ENCODE data around the gene SPRED3. TPM values are rescaled to one million over a fixed set of nuclear protein-coding genes. Genes with fewer than 3 reads are reported as not detected.

SPRED3 gene
- total and polyA plus RNA-seq, 2 donors (not counting 1 experiment from before 2014, with no cell fraction given) = 1.1 to 1.7 TPM

DNA sequence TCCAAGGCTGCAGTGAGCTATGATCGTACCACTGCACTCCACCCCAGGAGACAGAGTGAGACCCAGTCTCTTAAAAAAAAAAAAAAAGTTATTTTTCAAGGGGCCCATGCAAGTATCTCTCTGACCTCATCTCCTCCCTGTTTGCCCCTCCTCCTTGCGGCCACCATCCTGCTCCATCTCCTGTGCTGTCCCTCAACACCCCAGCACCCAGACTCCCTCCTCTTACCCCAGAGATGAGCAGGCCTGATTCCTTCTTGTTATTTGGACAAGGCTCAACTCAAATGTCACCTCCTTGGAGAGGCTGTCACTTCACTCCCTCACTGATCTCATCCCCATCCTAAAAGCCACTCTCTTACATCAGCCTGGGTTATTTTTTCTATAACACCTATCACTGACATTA is 49.4 kb downstream of the SPRED3 start:
- H3K27me3 ChIP-seq (replicated peaks in 1 of 4; ENCODE audit: control extremely low read depth in 1 of 4, control insufficient read depth in 3 of 4, insufficient read depth in 4 of 4, low read length in 3 of 4) = peaks cover 0 to 18% (median 7%) of the 10 kb centered on the region in 4 experiments
- no peak overlapping the region for H3K4me2 ChIP-seq (replicated peaks; ENCODE audit: low read depth, low read length, poor library complexity, severe bottlenecking)
- DNase-seq = no peak
- no peaks in the 10 kb centered on the region for H3K36me3 ChIP-seq (replicated peaks in 1 of 2; ENCODE audit: control extremely low read depth in 1 of 2, control insufficient read depth in 1 of 2, extremely low read depth in 1 of 2, insufficient read depth in 2 of 2, low read length in 1 of 2)
- no peak overlapping the region for H2AFZ ChIP-seq (ENCODE audit: insufficient read depth, low read depth, low read length, poor library complexity, severe bottlenecking)
- ChIA-PET POLR2A (no interaction called here), CTCF (no interaction called here)
- H3K4me3 ChIP-seq (ENCODE audit: control extremely low read depth in 1 of 5, extremely low read depth in 1 of 5, insufficient read depth in 1 of 5, low read depth in 2 of 5, low read length in 4 of 5) = no peak overlapping the region
- H3K27ac ChIP-seq (ENCODE audit: low read length in 2 of 2) = no peak overlapping the region
- Mint-ChIP-seq H3K27me3 (peaks cover 22% of the 10 kb centered on the region), H3K27ac (no peak overlapping the region), H3K4me3 (no peak overlapping the region), H3K4me1 (peaks cover 13% of the 10 kb centered on the region), H3K9me3 (ENCODE audit: insufficient read depth) (no peaks in the 10 kb centered on the region)
- no peak for ATAC-seq (ENCODE audit: low read depth)
- peaks cover 0 to 3% (median 0%) of the 10 kb centered on the region in 3 donors for H3K9me3 ChIP-seq (ENCODE audit: control extremely low read depth in 1 of 3, control insufficient read depth in 2 of 3, insufficient read depth in 1 of 3, low read length in 2 of 3)
- peaks cover 4 to 5% of the 10 kb centered on the region in 2 donors for H3K4me1 ChIP-seq (ENCODE audit: control insufficient read depth in 2 of 2, insufficient read depth in 2 of 2, low read length in 2 of 2)
- no peak for TF ChIP-seq EZH2 (IDR thresholded peaks at IDR 0.05; ENCODE audit: borderline replicate concordance, insufficient read depth, low read depth, low read length, poor library complexity, severe bottlenecking)
- TF ChIP-seq, protein P1, sequence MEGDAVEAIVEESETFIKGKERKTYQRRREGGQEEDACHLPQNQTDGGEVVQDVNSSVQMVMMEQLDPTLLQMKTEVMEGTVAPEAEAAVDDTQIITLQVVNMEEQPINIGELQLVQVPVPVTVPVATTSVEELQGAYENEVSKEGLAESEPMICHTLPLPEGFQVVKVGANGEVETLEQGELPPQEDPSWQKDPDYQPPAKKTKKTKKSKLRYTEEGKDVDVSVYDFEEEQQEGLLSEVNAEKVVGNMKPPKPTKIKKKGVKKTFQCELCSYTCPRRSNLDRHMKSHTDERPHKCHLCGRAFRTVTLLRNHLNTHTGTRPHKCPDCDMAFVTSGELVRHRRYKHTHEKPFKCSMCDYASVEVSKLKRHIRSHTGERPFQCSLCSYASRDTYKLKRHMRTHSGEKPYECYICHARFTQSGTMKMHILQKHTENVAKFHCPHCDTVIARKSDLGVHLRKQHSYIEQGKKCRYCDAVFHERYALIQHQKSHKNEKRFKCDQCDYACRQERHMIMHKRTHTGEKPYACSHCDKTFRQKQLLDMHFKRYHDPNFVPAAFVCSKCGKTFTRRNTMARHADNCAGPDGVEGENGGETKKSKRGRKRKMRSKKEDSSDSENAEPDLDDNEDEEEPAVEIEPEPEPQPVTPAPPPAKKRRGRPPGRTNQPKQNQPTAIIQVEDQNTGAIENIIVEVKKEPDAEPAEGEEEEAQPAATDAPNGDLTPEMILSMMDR (IDR thresholded peaks at IDR 0.05) = no peak
- no peaks in the 10 kb centered on the region for H3K79me2 ChIP-seq (ENCODE audit: control insufficient read depth, insufficient read depth, low read length)
- WGBS (ENCODE audit: insufficient coverage) = 95% methylated on average over 1 of the region's 2 CpGs
- H4K20me1 ChIP-seq (ENCODE audit: control insufficient read depth, insufficient read depth, low read length, poor library complexity, severe bottlenecking) = no peaks in the 10 kb centered on the region
- intact Hi-C loops (cut with micrococcal nuclease) = no loop called here
- H3K9ac ChIP-seq (ENCODE audit: low read length) = no peak overlapping the region

DNA sequence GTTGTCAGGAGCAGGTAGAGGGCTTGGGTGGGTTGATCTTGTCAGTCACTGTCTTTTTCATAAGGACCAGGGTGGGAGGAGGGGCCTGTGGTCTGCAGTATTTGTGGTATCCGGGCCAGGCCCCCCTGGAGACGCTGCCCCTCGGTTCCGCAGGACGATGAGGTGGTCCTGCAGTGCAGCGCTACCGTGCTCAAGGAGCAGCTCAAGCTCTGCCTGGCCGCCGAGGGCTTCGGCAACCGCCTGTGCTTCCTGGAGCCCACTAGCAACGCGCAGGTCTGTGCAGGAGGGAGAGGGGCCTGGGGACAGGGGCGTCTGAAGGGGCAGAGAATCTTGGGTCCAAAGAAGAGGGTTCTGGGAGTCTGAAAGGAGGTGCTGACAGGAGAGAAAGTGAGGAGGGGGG is 52.1 kb downstream of the SPRED3 start:
- peaks cover 29% of the 10 kb centered on the region for H3K27me3 Mint-ChIP-seq
- Histone ChIP-seq H3K79me2 (ENCODE audit: control insufficient read depth, insufficient read depth, low read length) (no peaks in the 10 kb centered on the region), H3K4me3 (ENCODE audit: control extremely low read depth in 1 of 5, extremely low read depth in 1 of 5, insufficient read depth in 1 of 5, low read depth in 2 of 5, low read length in 4 of 5) (no peak overlapping the region), H2AFZ (ENCODE audit: insufficient read depth, low read depth, low read length, poor library complexity, severe bottlenecking) (no peak overlapping the region), H3K9ac (ENCODE audit: low read length) (no peak overlapping the region), H3K36me3 (replicated peaks in 1 of 2; ENCODE audit: control extremely low read depth in 1 of 2, control insufficient read depth in 1 of 2, extremely low read depth in 1 of 2, insufficient read depth in 2 of 2, low read length in 1 of 2) (no peaks in the 10 kb centered on the region), H3K27ac (ENCODE audit: low read length in 2 of 2) (no peak overlapping the region), H3K4me2 (replicated peaks; ENCODE audit: low read depth, low read length, poor library complexity, severe bottlenecking) (no peak overlapping the region), H3K4me1 (ENCODE audit: control insufficient read depth in 2 of 2, insufficient read depth in 2 of 2, low read length in 2 of 2) (no peaks in the 10 kb centered on the region), H3K27me3 (replicated peaks in 1 of 4; ENCODE audit: control extremely low read depth in 1 of 4, control insufficient read depth in 3 of 4, insufficient read depth in 4 of 4, low read length in 3 of 4) (no peaks in the 10 kb centered on the region), H4K20me1 (ENCODE audit: control insufficient read depth, insufficient read depth, low read length, poor library complexity, severe bottlenecking) (no peaks in the 10 kb centered on the region), H3K9me3 (ENCODE audit: control extremely low read depth in 1 of 3, control insufficient read depth in 2 of 3, insufficient read depth in 1 of 3, low read length in 2 of 3) (no peaks in the 10 kb centered on the region)
- no peaks in the 10 kb centered on the region for H3K9me3 Mint-ChIP-seq (ENCODE audit: insufficient read depth)
- no peak for DNase-seq
- CTCF ChIA-PET = no interaction called here
- peaks cover 3% of the 10 kb centered on the region for H3K4me1 Mint-ChIP-seq
- POLR2A ChIA-PET = no interaction called here
- intact Hi-C loops (cut with micrococcal nuclease) = no loop called here
- WGBS (ENCODE audit: insufficient coverage) = 96% methylated on average over 14 of the region's 14 CpGs
- no peak for ATAC-seq (ENCODE audit: low read depth)
- TF ChIP-seq, protein P1 (IDR thresholded peaks at IDR 0.05) = no peak
- no peak for TF ChIP-seq EZH2 (IDR thresholded peaks at IDR 0.05; ENCODE audit: borderline replicate concordance, insufficient read depth, low read depth, low read length, poor library complexity, severe bottlenecking)
- H3K4me3 Mint-ChIP-seq = no peak overlapping the region
- no peak overlapping the region for H3K27ac Mint-ChIP-seq

Data from B cell (primary cell).